B cell (primary cell): Measurements from ENCODE around the gene OTULINL.

Experiments
- EZH2 ChIP-seq: IDR thresholded peaks from 2 replicates; pipeline ENCODE4 v1.6.1; 2012; ENCODE audit warnings: borderline replicate concordance, low read depth, mild to moderate bottlenecking, moderate library complexity, low read length; ENCODE audit not compliant: insufficient read depth, poor library complexity, severe bottlenecking
- TF ChIP-seq, protein P1 (sequence below): fragments of 200-600 bp; IDR thresholded peaks from one replicate; pipeline ENCODE4 v1.8.0; 2022; ENCODE audit warnings: antibody characterized with exemption, mild to moderate bottlenecking

DNA sequence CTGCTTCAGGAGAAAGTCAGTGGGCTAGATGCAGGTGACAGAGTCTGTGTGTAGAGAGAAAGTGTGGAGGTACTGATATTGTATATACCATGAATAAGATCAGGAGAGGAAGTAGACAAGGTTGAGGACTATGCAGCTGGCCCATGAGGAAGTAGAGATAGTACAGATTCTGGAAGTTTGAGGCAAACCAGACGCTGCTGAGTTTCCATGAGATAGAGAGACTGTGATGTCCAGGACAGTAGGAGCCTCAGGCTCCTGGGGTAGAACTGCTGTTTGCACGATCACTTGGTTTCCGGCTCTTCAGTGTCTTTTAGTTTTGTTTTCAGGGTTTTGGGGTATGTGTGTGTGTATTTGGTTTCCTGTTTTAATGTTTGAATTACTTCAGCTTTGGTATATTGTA lies 13.6 kb downstream of the OTULINL start:
- TF ChIP-seq, protein P1, sequence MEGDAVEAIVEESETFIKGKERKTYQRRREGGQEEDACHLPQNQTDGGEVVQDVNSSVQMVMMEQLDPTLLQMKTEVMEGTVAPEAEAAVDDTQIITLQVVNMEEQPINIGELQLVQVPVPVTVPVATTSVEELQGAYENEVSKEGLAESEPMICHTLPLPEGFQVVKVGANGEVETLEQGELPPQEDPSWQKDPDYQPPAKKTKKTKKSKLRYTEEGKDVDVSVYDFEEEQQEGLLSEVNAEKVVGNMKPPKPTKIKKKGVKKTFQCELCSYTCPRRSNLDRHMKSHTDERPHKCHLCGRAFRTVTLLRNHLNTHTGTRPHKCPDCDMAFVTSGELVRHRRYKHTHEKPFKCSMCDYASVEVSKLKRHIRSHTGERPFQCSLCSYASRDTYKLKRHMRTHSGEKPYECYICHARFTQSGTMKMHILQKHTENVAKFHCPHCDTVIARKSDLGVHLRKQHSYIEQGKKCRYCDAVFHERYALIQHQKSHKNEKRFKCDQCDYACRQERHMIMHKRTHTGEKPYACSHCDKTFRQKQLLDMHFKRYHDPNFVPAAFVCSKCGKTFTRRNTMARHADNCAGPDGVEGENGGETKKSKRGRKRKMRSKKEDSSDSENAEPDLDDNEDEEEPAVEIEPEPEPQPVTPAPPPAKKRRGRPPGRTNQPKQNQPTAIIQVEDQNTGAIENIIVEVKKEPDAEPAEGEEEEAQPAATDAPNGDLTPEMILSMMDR = no peak
- TF ChIP-seq EZH2 = no peak
